ENCODE results near the gene NOTCH2.

DNA sequence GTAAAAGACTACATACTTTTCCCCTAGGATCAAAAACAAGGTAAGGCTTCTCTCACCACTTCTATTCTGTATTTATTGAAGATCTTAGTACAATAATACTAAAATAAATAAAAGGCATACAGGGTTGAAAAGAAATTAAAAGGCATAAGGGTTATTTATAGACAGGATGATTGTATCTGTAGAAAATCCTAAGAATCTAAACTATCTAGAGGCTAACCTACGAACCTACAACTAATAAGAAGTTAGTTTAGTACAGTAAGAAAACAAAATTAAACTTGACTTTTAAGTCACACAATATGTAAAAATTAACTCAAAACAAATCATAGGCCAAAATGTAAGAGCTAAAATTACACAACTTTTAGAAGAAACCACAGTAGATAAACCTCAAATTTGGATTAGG lies 122.7 kb downstream of the NOTCH2 start:
- TF ChIP-seq POLR2A (IDR thresholded peaks at IDR 0.05): no peak
- TF ChIP-seq, protein P1, sequence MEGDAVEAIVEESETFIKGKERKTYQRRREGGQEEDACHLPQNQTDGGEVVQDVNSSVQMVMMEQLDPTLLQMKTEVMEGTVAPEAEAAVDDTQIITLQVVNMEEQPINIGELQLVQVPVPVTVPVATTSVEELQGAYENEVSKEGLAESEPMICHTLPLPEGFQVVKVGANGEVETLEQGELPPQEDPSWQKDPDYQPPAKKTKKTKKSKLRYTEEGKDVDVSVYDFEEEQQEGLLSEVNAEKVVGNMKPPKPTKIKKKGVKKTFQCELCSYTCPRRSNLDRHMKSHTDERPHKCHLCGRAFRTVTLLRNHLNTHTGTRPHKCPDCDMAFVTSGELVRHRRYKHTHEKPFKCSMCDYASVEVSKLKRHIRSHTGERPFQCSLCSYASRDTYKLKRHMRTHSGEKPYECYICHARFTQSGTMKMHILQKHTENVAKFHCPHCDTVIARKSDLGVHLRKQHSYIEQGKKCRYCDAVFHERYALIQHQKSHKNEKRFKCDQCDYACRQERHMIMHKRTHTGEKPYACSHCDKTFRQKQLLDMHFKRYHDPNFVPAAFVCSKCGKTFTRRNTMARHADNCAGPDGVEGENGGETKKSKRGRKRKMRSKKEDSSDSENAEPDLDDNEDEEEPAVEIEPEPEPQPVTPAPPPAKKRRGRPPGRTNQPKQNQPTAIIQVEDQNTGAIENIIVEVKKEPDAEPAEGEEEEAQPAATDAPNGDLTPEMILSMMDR (IDR thresholded peaks at IDR 0.05): no peak

Data from breast epithelium (tissue), 3 donors.